Measurements from ENCODE around the gene DPH6. TPM values are rescaled to one million over a fixed set of nuclear protein-coding genes. Genes with fewer than 3 reads are reported as not detected.

Gene DPH6
- total and polyA plus RNA-seq, 2 experiments from 2014 or later: 11.3 to 14.4 TPM

- Histone ChIP-seq H3K4me3 (no peak overlapping the region), H3K9me2 (replicated peaks; ENCODE audit: insufficient read depth) (no peaks in the 10 kb centered on the region), H4K20me1 (ENCODE audit: insufficient read depth, poor library complexity, severe bottlenecking) (no peaks in the 10 kb centered on the region), H3K27me3 (no peaks in the 10 kb centered on the region), H2AFZ (no peak overlapping the region), H3K4me1 (ENCODE audit: insufficient read depth) (no peaks in the 10 kb centered on the region), H3K79me2 (no peaks in the 10 kb centered on the region), H3K27ac (no peak overlapping the region), H3K9me3 (ENCODE audit: low read depth) (no peaks in the 10 kb centered on the region), H3K4me2 (no peak overlapping the region), H3K36me3 (replicated peaks; ENCODE audit: insufficient read depth, low read depth) (no peaks in the 10 kb centered on the region)
- WGBS (ENCODE audit: low lambda C conversion rate, missing lambda C conversion rate): 84% methylated on average over 3 of the region's 3 CpGs
- no peak for DNase-seq (ENCODE audit: low spot score)
- TF ChIP-seq EZH2phosphoT487 (IDR thresholded peaks at IDR 0.05; ENCODE audit: low read depth, severe bottlenecking, unreplicated experiment): no peak
- TF ChIP-seq, protein P1, sequence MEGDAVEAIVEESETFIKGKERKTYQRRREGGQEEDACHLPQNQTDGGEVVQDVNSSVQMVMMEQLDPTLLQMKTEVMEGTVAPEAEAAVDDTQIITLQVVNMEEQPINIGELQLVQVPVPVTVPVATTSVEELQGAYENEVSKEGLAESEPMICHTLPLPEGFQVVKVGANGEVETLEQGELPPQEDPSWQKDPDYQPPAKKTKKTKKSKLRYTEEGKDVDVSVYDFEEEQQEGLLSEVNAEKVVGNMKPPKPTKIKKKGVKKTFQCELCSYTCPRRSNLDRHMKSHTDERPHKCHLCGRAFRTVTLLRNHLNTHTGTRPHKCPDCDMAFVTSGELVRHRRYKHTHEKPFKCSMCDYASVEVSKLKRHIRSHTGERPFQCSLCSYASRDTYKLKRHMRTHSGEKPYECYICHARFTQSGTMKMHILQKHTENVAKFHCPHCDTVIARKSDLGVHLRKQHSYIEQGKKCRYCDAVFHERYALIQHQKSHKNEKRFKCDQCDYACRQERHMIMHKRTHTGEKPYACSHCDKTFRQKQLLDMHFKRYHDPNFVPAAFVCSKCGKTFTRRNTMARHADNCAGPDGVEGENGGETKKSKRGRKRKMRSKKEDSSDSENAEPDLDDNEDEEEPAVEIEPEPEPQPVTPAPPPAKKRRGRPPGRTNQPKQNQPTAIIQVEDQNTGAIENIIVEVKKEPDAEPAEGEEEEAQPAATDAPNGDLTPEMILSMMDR (IDR thresholded peaks at IDR 0.05; ENCODE audit: poor library complexity): no peak
- no peak for TF ChIP-seq EZH2 (IDR thresholded peaks at IDR 0.05; ENCODE audit: borderline replicate concordance)
These were observed 146.1 kb downstream of the DPH6 start for GRCh38 chr15:35399901-35400300.

GRCh38 chr15:35397027-35397426 is 148.9 kb downstream of the DPH6 start:
- no peaks in the 10 kb centered on the region for H3K9me2 ChIP-seq (replicated peaks; ENCODE audit: insufficient read depth)
- H3K36me3 ChIP-seq (replicated peaks; ENCODE audit: insufficient read depth, low read depth): no peaks in the 10 kb centered on the region
- no peak overlapping the region for H3K27ac ChIP-seq
- no peak overlapping the region for H2AFZ ChIP-seq
- DNase-seq (ENCODE audit: low spot score): no peak
- H3K4me1 ChIP-seq (ENCODE audit: insufficient read depth): peaks cover 5% of the 10 kb centered on the region
- no peak for TF ChIP-seq EZH2 (IDR thresholded peaks at IDR 0.05; ENCODE audit: borderline replicate concordance)
- TF ChIP-seq EZH2phosphoT487 (IDR thresholded peaks at IDR 0.05; ENCODE audit: low read depth, severe bottlenecking, unreplicated experiment): no peak
- TF ChIP-seq, protein P1 (IDR thresholded peaks at IDR 0.05; ENCODE audit: poor library complexity): no peak
- H4K20me1 ChIP-seq (ENCODE audit: insufficient read depth, poor library complexity, severe bottlenecking): no peaks in the 10 kb centered on the region
- no peak overlapping the region for H3K4me2 ChIP-seq
- H3K4me3 ChIP-seq: no peak overlapping the region
- H3K27me3 ChIP-seq: no peaks in the 10 kb centered on the region
- no peaks in the 10 kb centered on the region for H3K79me2 ChIP-seq
- H3K9me3 ChIP-seq (ENCODE audit: low read depth): no peaks in the 10 kb centered on the region

- WGBS (ENCODE audit: low lambda C conversion rate, missing lambda C conversion rate): 93% methylated on average over 2 of the region's 2 CpGs
These were observed 151.5 kb downstream of the DPH6 start for GRCh38 chr15:35394416-35394815.

More at GRCh38 chr15:35394416-35394815, 151.5 kb downstream of the DPH6 start:
- no peak overlapping the region for H3K4me3 ChIP-seq
- H3K9me3 ChIP-seq (ENCODE audit: low read depth): no peaks in the 10 kb centered on the region
- TF ChIP-seq EZH2 (IDR thresholded peaks at IDR 0.05; ENCODE audit: borderline replicate concordance) (no peak), EZH2phosphoT487 (IDR thresholded peaks at IDR 0.05; ENCODE audit: low read depth, severe bottlenecking, unreplicated experiment) (no peak)
- TF ChIP-seq, protein P1 (IDR thresholded peaks at IDR 0.05; ENCODE audit: poor library complexity): no peak
- no peaks in the 10 kb centered on the region for H3K36me3 ChIP-seq (replicated peaks; ENCODE audit: insufficient read depth, low read depth)
- peaks cover 5% of the 10 kb centered on the region for H3K4me1 ChIP-seq (ENCODE audit: insufficient read depth)
- no peak overlapping the region for H3K27ac ChIP-seq
- no peaks in the 10 kb centered on the region for H3K27me3 ChIP-seq
- H2AFZ ChIP-seq: no peak overlapping the region
- no peaks in the 10 kb centered on the region for H3K79me2 ChIP-seq
- no peak overlapping the region for H3K4me2 ChIP-seq
- DNase-seq (ENCODE audit: low spot score): no peak
- no peaks in the 10 kb centered on the region for H4K20me1 ChIP-seq (ENCODE audit: insufficient read depth, poor library complexity, severe bottlenecking)
- no peaks in the 10 kb centered on the region for H3K9me2 ChIP-seq (replicated peaks; ENCODE audit: insufficient read depth)
